HL-60 (cell line): ENCODE results near the gene NMT2.

Source experiments
- GABPA ChIP-seq: IDR thresholded peaks from 2 replicates; pipeline ENCODE4 v1.6.1; 2012; ENCODE audit warnings: low read depth
- POLR2AphosphoS5 ChIP-seq: IDR thresholded peaks from 2 replicates; pipeline ENCODE4 v1.6.1; 2012; ENCODE audit warnings: low read depth
- SPI1 ChIP-seq: IDR thresholded peaks from 2 replicates; pipeline ENCODE4 v1.6.1; 2012; ENCODE audit warnings: low read depth, mild to moderate bottlenecking, borderline replicate concordance
- TF ChIP-seq, protein P1 (sequence below): IDR thresholded peaks from one replicate; pipeline ENCODE4 v1.5.1; 2011; ENCODE audit warnings: low read length, control low read depth, inconsistent platforms; ENCODE audit not compliant: insufficient read depth
- TF ChIP-seq, protein P2 (sequence below): IDR thresholded peaks from 2 replicates; pipeline ENCODE4 v1.6.1; 2012; ENCODE audit warnings: low read depth; ENCODE audit not compliant: insufficient replicate concordance

DNA sequence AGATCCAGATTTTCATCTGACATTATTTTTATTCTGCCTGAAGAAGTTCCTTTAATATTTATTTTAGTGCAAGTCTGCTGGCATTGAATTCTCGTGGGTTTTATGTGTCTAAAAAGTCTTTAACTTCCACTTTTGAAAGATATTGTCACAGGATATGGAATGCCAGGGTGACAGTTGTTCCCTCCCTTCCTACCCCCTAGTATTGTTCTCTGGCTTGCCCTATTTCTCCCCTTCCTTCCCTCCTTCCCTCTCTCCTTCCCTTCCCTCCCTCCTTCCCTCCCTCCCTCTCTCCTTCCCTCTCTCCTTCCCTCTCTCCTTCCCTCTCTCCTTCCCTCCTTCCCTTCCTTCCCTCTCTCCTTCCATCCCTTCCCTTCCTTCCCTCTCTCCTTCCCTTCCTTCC, 109.8 kb downstream of the NMT2 start:
- TF ChIP-seq, protein P1, sequence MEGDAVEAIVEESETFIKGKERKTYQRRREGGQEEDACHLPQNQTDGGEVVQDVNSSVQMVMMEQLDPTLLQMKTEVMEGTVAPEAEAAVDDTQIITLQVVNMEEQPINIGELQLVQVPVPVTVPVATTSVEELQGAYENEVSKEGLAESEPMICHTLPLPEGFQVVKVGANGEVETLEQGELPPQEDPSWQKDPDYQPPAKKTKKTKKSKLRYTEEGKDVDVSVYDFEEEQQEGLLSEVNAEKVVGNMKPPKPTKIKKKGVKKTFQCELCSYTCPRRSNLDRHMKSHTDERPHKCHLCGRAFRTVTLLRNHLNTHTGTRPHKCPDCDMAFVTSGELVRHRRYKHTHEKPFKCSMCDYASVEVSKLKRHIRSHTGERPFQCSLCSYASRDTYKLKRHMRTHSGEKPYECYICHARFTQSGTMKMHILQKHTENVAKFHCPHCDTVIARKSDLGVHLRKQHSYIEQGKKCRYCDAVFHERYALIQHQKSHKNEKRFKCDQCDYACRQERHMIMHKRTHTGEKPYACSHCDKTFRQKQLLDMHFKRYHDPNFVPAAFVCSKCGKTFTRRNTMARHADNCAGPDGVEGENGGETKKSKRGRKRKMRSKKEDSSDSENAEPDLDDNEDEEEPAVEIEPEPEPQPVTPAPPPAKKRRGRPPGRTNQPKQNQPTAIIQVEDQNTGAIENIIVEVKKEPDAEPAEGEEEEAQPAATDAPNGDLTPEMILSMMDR = no peak
- no peak for TF ChIP-seq POLR2AphosphoS5
- TF ChIP-seq, protein P2, sequence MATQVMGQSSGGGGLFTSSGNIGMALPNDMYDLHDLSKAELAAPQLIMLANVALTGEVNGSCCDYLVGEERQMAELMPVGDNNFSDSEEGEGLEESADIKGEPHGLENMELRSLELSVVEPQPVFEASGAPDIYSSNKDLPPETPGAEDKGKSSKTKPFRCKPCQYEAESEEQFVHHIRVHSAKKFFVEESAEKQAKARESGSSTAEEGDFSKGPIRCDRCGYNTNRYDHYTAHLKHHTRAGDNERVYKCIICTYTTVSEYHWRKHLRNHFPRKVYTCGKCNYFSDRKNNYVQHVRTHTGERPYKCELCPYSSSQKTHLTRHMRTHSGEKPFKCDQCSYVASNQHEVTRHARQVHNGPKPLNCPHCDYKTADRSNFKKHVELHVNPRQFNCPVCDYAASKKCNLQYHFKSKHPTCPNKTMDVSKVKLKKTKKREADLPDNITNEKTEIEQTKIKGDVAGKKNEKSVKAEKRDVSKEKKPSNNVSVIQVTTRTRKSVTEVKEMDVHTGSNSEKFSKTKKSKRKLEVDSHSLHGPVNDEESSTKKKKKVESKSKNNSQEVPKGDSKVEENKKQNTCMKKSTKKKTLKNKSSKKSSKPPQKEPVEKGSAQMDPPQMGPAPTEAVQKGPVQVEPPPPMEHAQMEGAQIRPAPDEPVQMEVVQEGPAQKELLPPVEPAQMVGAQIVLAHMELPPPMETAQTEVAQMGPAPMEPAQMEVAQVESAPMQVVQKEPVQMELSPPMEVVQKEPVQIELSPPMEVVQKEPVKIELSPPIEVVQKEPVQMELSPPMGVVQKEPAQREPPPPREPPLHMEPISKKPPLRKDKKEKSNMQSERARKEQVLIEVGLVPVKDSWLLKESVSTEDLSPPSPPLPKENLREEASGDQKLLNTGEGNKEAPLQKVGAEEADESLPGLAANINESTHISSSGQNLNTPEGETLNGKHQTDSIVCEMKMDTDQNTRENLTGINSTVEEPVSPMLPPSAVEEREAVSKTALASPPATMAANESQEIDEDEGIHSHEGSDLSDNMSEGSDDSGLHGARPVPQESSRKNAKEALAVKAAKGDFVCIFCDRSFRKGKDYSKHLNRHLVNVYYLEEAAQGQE = no peak
- TF ChIP-seq SPI1 = no peak
- no peak for TF ChIP-seq GABPA
